ENCODE data around the gene KERA.

The KERA gene

DNA sequence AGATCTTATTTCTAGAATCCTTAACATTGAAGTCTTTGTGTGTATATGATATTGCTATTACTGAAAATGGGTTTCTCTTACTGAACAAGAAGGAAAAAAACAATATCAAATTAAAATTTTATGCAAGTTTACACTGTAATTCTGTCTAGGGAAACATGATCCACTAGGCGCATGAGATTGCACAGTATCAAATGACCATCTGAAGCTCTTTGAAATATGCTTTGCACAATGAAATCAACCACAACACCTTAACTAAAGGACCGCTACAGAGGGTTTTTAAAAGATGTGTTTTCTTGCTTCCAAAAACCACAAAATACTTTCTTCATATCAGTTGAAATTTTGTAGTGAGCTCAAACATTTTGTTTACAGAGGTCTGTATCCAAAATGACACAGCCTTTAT, 15.1 kb upstream of the KERA start:
- DNase-seq: no peak

DNA sequence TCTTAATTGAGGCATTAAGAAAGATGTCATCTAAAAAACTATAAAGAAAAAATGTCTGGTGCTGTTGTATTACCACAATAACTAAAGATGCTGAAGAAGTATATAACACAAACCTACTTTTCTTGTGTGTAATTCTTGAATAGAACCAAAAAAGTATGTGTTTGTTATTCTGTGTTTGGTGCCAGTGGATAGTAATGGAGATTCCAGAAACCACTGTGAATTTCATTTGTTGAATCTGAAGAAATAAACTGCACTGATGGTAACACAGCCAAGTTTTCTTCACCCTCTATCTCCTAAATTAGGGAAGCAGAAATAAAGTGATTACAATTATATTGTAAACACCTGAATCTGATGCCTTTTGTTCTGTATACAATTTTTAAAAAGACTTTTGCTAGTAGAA, 13.1 kb upstream of the KERA start:
- DNase-seq: no peak

DNA sequence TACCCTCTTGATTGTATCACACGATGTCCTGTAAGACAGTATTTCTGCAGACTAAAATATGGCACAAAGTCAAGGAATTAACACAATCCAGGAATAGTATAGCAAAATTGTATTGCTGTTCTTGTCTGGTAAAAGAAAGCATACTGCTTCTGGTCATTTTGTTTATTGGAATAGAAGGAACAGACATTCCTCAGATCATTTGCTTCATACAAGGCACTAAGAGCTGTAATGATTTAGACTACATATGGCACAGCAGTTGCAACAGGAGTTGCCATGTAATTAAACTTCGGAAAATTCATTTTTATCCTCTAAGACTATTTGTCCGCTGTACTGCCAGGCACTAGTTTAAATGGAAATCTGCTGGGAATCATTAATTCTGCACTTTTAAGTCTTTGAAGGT, 7.6 kb upstream of the KERA start:
- DNase-seq: no peak

DNA sequence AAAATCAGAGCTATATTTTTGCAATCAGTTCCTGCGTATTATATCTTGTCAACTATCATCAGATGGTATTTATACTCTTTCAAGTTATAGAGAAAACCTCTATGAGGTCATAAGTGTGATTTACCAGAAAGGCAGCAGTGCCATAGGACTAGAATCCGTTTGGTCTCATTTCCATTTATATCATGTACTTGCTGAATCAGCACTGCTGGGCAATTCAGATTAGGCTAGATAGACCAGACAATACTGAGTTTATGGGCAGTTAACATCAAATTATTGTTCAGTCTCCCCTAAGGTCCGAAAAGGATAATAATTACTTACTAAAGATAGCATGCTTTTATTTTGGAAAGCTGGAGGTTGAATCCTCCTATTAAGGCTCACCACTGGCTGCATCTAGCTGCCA, 6.8 kb upstream of the KERA start:
- no peak for DNase-seq

DNA sequence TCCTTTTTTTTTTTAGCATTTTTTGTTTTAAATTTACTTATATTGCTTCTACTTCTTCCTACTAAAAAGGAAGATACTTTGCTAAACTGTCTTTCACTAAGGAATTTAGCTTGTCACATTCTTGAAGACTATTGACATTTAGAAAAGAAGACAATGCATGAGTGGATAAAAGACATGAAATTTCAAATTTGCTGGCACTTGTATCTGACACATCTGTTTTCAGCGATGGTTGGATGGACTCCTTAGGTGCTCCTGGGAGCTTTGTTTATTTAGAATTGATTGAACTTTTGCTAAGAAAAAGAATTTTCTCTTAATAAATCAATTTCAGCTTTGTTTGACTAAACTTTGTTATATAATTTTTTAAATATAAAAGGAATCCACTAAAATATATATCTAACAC, 3.3 kb upstream of the KERA start:
- no peak for DNase-seq

DNA sequence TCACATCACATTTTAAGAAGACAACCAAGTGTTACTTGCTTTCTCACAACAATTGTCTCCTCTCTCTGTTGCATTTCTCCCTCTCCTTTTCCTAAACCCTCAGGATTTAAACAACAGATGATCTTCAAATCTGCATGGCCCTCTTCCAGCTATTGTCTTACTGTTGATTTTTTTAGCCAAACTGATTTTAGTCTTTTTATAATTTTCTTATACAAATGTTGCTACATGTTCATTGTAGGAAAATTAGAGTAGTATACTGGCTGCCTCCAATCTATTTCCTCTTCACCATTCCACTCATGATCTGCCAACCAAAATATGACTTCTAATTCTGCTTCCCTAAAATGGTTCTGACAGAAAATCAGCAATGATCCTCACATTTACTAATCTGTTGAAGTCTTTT, 1.4 kb upstream of the KERA start:
- no peak for DNase-seq

DNA sequence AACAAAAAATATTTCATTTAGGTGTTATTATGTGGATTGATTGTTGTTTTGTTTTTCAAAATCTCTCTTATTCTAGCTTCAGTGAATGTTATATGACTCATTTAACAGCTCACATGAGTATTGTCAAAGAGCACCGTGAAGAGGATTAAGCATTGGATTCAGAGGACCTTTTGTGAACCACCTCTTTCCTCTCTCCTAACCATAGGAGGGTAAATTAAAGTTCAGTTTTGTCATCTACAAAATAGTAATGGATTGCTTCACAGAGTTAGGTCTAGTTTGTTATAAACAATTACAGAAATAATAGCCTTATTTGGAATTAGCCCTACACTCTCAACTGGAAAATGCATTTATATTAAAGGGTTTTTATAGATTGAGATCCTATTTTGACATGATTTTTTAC, 962 bp upstream of the KERA start:
- no peak for DNase-seq

DNA sequence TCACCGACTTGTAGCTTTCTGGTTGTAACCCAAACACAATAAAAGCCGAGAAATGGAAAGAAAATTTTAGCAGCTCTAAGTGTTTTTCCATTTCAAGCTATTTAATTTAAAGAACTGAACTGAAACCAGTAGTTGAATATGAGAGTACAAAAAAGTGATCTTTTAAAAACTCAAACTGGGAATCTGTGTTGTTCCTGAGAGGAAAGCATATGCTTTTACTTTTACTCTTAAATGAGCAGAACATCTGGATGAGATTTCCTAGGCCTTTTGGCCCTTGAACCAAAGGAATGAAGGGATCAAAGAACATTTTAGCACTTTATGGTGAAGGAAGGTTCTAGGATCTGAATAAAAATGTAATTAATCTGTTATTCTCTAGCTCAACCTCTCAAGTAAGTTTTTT, 1.3 kb downstream of the KERA start:
- DNase-seq: no peak

DNA sequence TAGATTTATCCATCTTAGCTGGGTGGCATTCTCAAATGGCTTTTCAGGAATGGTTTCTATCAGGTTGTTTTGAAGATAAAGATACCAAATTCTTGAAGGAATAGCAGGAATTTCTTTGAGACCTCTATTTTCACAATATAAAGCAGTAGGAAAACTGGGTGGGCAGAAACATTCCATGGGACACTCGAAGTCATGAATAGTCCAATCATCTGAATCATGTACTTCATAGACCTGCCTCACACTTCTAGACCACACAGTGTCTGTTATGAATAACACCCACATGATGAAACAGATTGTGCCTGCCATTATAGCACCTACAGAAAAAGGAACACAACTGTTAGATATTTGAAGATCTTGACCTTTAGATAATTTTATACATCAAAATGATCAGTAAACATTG, 1.8 kb downstream of the KERA start:
- DNase-seq: no peak

DNA sequence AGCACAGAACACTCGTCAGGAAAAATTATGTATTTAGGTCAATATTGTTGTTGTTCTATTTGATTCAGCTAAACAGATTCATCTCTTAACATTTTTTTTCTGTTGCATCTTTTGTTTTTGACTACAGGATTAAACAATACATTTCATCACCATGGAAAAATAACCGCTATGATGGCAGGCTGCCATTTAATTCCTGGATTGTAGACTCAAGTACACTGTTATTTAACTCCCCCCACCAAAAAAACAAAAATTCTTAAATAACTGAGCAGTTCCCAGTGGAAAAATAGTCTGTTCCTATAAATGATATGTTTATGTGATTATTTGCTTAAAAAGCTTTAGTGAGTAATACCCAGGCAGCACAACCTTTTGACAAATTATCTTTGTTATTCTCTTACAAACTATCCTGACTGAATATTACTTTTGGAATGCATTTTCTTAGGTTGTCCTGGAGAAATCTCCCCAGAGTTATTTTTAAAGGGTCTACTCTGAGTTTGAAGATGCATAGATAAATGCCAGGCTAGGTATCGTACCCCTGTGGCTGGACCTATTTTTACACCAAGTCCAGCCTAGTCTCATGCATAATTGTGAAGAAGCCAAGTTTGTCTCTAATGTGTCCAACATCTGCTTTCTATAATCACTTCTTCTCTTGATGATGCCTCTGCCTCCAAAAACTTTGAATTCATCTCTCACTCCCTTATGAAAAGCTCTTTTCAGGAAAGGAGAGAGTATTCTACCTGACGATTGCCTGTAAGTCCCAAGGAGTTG, 3.7 kb downstream of the KERA start:
- no peak for DNase-seq

DNA sequence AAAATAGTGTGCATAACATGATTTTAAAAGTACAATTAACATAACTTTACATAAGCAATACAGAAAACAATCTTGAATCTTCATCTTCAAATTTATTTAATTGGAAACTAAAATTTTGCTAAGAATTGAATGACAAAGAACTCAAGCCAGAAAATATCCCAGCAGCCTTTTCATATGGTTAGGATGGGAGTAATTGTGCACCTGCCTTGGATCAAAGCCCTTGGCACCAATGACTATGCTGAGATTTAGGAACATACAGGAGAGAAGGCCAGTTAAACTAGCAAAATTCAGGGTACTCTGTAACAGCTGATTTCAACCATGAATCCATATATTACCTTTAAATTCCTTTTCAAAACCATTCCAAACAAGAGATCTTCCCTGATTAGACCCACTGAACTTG, 5.8 kb downstream of the KERA start:
- DNase-seq: no peak

DNA sequence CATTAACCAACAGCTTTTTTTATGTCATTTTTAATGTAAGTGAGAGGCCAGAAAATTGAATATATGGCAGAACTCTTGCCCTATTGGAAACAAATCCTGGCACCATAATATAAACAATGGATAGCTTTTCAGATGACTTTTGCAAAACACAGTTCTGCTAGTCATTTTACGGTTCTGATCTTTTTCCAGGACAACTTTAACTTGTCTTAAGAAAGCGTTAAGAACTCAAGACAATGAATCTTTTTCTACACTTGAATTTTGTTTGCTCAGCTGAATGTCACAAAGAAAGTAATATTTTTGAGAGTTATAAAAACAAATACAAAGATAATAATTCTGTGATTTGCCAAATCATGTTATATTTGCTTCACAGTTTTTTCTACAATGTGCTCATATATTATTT, 13.2 kb downstream of the KERA start:
- no peak for DNase-seq

DNA sequence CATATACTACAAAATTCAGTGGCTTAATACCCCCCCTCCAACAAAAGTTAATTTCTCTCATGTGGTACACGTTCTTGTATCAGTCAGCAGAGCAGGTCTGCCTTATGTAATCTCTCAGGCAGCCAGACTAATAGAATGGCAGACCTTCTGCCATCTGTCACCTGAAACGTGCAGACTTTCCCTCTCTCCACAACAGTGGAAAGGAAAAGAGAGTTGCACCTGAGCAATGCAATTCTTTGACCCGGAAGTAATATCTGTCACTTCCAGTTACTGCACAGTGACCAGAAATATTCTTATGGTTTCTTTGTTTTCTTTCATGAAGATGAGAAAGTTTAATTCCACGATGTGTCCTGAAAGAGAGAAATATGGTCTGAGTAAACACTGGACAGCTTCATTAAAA, 14.4 kb downstream of the KERA start:
- DNase-seq: no peak

DNA sequence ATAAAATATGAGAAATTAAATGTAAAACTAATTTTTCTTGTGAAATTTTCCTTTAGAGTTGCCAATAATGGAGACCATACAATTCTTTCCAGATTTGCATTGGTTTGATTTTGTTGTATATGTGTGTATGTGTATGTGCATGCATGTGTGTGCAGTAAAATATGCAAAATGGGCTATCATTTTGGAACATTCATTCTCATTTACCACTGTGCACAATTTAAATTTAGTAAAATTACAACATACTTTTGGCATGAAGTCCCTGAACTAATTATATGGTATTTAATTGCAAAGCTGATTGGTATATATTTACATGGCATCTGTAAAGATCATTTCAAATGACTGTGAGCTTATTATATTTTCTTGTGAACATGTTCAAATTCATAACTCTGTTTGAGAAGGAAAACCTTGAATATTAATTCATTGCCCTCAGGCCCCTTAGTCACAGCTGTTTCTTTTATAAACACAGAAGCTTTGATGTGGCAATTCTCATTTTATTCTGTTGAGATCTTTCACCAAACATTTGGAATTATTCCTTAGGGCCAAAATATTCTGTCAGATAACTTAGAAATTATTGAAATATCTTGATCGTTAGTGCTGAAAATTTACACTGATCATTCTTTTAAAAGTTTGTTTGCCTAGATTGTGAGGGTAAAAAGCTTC, 17.6 kb downstream of the KERA start:
- no peak for DNase-seq

DNA sequence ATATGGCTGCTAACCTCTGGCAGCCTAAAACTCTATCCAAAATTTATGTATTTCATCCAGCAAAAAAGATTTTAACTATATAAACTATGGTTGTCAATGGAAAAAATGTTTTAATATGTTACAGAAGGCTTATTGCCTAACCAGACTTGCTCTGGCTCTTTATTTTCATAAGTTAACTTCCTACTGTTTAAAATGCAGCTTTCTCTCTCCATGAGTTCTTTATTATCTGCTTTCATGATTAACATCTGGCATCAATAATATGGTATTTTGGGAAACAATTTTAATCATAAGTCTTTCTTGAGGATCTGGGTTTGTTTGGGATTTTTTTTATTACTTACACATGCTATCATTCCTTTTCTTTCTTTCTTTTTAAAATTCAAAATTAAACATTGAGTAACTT, 20.5 kb downstream of the KERA start:
- DNase-seq: no peak

DNA sequence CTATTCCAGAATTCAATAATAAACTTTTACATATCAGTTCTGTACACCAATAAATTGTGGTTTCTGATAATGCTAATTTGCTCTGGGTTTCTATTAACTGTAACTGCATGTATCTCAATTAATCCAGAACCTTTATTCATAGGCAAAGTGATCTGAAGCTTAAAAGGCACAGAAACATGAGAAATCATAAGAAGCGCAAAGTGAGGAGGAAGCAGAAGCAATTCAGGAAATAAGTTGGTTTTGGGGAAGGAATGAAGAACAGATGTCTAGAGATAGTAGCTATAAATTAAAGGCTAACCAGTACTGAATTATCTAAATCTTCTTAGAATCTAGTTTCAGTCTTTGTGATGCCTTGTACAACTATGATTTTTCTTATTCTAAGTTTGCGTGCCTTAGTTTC, 24.6 kb downstream of the KERA start:
- no peak for DNase-seq

DNA sequence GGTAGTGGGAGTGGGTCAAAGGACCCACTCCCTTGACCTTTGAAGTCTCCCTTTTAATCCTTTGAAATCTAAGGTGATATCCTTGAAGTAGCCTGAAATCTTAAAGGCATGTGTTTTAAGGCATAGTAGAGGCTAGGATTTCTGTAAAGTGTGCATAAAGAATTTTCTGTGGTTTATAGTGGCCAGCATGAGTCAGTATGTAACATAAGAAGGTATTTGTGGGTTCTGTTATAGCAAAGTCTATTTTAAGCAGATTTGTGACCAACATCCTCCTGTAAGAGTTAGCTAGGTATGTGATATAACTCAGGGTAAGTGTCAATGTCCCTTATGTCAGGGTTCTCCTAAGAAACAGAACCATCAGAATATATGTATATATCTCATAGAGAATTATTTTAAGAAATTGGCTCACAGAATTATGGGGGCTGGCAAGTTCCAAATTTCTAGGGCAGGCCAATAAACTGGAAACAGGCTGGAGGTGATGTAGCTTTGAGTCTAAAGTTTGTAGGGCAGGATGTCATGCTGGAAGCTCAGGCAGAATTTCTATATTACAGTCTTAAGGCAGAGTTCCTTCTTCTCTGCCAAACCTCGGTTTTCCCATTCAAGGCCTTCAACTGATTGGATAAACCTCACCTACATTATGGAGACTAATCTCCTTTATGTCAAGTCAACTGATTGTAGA, 34.4 kb downstream of the KERA start:
- DNase-seq: no peak

DNA sequence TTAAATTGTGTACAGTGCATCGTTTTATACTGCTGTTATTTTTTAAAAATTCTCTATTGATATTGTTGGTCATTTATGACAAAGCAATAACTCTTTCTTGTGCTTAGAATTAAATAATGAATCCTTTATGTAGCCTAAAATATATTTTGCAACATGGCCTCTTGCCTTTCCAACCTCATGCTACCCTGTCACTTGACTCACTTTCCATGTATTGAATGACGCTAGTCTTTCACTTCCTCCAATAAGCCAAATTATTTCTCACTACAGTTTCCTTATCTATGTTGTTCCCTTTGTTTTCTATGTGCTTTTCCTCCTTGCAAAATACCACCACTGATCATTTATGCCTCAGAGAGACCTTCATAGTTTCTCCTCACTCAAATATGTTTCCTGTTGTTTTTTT, 36.7 kb downstream of the KERA start:
- no peak for DNase-seq

DNA sequence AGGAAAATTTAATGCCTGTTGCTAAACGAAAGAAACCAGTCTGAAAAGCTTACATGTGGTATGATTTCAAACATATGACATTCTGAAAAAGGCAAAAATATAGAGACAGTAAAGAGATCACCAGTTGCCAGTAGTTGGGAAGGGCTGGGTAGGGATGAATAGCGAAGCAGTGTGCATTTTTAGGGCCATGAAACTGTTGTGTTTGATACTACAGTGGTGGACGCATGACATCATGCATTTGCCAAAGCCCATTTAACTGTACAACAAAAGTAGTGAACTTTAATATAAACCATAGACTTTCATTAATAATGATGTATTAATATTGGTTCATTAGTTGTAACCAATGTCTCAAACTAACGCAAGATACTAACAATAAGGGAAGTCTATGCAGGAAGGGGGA, 38.4 kb downstream of the KERA start:
- DNase-seq: no peak

DNA sequence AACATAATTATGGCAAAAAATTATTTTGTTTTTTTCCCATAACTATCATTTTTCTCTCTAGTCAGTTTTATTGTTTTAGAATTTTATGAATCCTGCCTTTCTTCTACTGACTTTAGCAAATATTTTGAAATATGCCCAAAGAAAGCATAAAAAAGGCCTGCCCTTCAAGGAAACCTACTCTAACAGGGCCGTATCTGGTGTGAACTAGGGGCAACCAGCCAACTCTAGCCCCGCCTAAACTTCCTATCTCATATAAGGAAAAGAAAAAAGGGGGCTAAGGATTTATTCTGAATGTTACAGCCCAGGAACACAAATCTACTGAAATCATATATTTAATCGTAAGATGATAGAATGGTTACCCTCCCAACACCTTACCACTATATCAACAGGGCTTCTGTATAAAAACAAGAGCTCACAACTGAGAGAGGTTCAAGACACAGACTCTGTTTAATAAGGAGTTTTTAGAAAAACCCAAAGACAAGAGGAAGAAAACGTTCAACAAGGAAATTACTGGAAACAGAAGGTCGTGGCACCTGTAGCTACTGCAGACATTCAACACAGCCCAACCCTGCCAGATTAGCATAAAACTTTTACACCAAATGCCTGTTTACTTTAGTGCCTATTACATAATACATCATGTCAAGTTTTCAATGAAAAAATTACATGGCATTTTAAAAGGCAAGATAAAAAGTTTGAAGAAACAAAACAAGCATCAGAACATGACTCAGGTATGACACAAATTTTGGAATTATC, 40.1 kb downstream of the KERA start:
- DNase-seq: no peak

DNA sequence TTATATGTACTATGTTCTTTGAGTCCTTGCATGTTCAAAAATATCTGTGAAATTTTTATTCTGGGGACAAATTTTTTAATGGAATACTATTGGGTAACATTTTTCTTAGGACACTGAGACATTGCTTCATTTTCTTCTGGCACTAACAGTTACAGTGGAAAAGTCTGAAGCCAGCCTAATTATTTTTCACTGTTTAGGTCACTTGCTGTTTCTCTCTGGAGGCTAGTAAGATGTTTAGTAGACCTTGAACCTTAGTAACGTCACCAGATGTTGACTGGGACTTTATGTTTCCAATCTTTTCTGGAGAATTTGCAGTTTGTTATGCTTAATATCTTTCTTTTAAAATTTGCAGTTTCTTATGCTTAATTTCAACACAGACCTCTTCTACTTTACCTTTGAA, 40.8 kb downstream of the KERA start:
- no peak for DNase-seq

DNA sequence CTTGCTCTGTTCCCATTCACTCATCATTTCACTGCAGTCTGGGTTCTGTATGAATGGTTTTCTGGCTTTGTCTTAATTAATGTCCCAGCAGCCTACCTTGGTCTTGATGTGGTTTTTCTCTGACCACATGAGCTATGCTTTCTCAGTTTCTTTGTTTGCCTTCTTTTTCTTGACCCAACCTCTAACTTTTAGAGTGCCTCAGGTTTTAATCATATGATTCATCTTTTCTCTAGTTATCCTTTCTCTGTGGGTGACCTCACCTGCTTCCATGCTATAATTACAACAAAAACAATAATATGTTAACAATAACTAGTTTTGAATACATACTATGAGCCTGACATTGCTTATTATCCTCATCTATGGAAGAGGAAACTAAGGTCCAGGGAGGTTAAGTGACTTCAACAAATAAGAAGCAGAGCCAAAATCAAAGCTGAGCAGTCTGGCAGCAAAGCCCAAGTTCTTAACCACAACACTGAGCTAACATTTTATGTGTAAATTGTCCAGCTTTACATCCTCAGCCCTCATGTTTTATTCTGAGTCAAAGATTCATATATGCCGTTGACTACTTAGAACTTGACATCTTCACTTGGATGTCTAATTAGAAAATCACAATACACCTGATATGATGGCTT, 48.4 kb downstream of the KERA start:
- no peak for DNase-seq
